Esophagus squamous epithelium (tissue), 5 donors: ENCODE data around the gene PSTPIP2. TPM values are rescaled to one million over a fixed set of nuclear protein-coding genes. Genes with fewer than 3 reads are reported as not detected.
"Not testable (repeated sequence)": the region's sequence is repeated elsewhere in the genome, so short reads cannot be mapped to it uniquely, and the experiment has no call there.

Source experiments
- DNase-seq: peaks from one replicate; lab custom pipeline; 2025; lab: John Stamatoyannopoulos, UW
- H3K27ac ChIP-seq, 4 donors: fragments of 200-600 bp; sonication (generic); one replicate each; pipeline ENCODE4 v1.5.1; 2016 to 2019; ENCODE audit warnings: mild to moderate bottlenecking in 1 of 4
- H3K27me3 ChIP-seq, 4 donors: fragments of 200-600 bp; sonication (generic); 1 replicate in 3 of 4; 2 replicates in 1 of 4; pipeline versions ENCODE4 v1.5.1 to v1.6.0; 2017 to 2021; ENCODE audit warnings: antibody characterized with exemption in 1 of 4
- H3K36me3 ChIP-seq, 3 donors: fragments of 200-600 bp; sonication (generic); one replicate each; pipeline ENCODE4 v1.5.1; 2016 to 2019
- H3K4me1 ChIP-seq, 3 donors: fragments of 200-600 bp; sonication (generic); one replicate each; pipeline ENCODE4 v1.5.1; 2017 to 2019
- H3K4me3 ChIP-seq, 4 donors: fragments of 200-600 bp; sonication (generic); 1 replicate in 3 of 4; 2 replicates in 1 of 4; pipeline ENCODE4 v1.5.1; 2016 to 2019; ENCODE audit warnings: mild to moderate bottlenecking in 2 of 4, moderate library complexity in 1 of 4
- H3K9me3 ChIP-seq, 3 donors: fragments of 200-600 bp; sonication (generic); one replicate each; pipeline ENCODE4 v1.5.1; 2016 to 2019
- CTCF ChIP-seq, 6 experiments: fragments of 450-650 bp in 4 of 6; fragments of 200-600 bp in 2 of 6; sonication (generic) in 2 of 6; IDR thresholded peaks; one replicate each; pipeline ENCODE4 v1.5.1; 2016 to 2019; ENCODE audit warnings: antibody characterized with exemption in 6 of 6, mild to moderate bottlenecking in 4 of 6, moderate library complexity in 4 of 6
- POLR2A ChIP-seq, 4 donors: fragments of 450-650 bp; IDR thresholded peaks; one replicate each; pipeline ENCODE4 v1.6.1; 2017; ENCODE audit warnings: antibody characterized with exemption in 4 of 4, mild to moderate bottlenecking in 4 of 4, moderate library complexity in 3 of 4
- WGBS, 2 donors: methylation state at CpG; one replicate each; pipeline ENCODE4 v1.1.5; 2018; 5-methylcytosine and 5-hydroxymethylcytosine counted together
- intact Hi-C: fragments of 100-400 bp; cut with DNase I; formaldehyde crosslinking; loops from one replicate; pipeline ENCODE4 v1.15.0; 2022
- total RNA-seq, 4 donors: library from RNA; depleted of rRNA; stranded (reverse); fragments of >200 nt; gene quantifications; one replicate each; pipeline ENCODE4 v1.1.0, GENCODE V29; 2016
- donor health status: DM: yes; HTN: yes; CAD: no.

PSTPIP2 gene
- total RNA-seq, 4 donors from 2014 or later: 5.6 to 18.7 (median 11.1) TPM

- Histone ChIP-seq H3K4me1 (no peaks in the 10 kb centered on the region), H3K4me3 (no peak overlapping the region), H3K9me3 (no peaks in the 10 kb centered on the region), H3K36me3 (no peaks in the 10 kb centered on the region), H3K27ac (no peak overlapping the region), H3K27me3 (no peaks in the 10 kb centered on the region)
- no peak for DNase-seq
- intact Hi-C loops: no loop called here
- TF ChIP-seq CTCF (IDR thresholded peaks at IDR 0.05): no peak
- no peak for TF ChIP-seq POLR2A (IDR thresholded peaks at IDR 0.05)
- 62 to 94% methylated on average over 1 of the region's 1 CpG for WGBS, 2 donors
Observed at GRCh38 chr18:46048641-46049040, 23.4 kb downstream of the PSTPIP2 start.

GRCh38 chr18:46047369-46047768, 24.7 kb downstream of the PSTPIP2 start:
- H3K4me3 ChIP-seq, H3K36me3 ChIP-seq, H3K27ac ChIP-seq, H3K27me3 ChIP-seq, intact Hi-C loops, H3K4me1 ChIP-seq, H3K9me3 ChIP-seq, DNase-seq: not testable (repeated sequence)
- 81 to 83% methylated on average over 10 to 13 of the region's 13 CpGs for WGBS, 2 donors

GRCh38 chr18:46046688-46047087, 25.4 kb downstream of the PSTPIP2 start:
- intact Hi-C loops: no loop called here

GRCh38 chr18:46046126-46046525, 25.9 kb downstream of the PSTPIP2 start:
- H3K4me3 ChIP-seq: no peak overlapping the region
- H3K9me3 ChIP-seq: no peaks in the 10 kb centered on the region
- DNase-seq: no peak
- intact Hi-C loops: no loop called here
- H3K27me3 ChIP-seq: no peaks in the 10 kb centered on the region
- 93 to 100% methylated on average over 5 to 6 of the region's 6 CpGs for WGBS, 2 donors
- peaks cover 0 to 13% (median 9%) of the 10 kb centered on the region in 3 donors for H3K4me1 ChIP-seq
- TF ChIP-seq POLR2A (IDR thresholded peaks at IDR 0.05): no peak
- no peak for TF ChIP-seq CTCF (IDR thresholded peaks at IDR 0.05)
- no peak overlapping the region for H3K27ac ChIP-seq
- H3K36me3 ChIP-seq: no peaks in the 10 kb centered on the region

More at GRCh38 chr18:46046688-46047087, 25.4 kb downstream of the PSTPIP2 start:
- H3K27me3 ChIP-seq: no peaks in the 10 kb centered on the region
- H3K4me1 ChIP-seq: peaks cover 0 to 13% (median 9%) of the 10 kb centered on the region in 3 donors
- no peak overlapping the region for H3K4me3 ChIP-seq
- no peaks in the 10 kb centered on the region for H3K36me3 ChIP-seq
- no peaks in the 10 kb centered on the region for H3K9me3 ChIP-seq
- TF ChIP-seq POLR2A (IDR thresholded peaks at IDR 0.05): no peak
- no peak for TF ChIP-seq CTCF (IDR thresholded peaks at IDR 0.05)
- no peak for DNase-seq
- H3K27ac ChIP-seq: no peak overlapping the region
- 93 to 97% methylated on average over 2 of the region's 2 CpGs for WGBS, 2 donors

GRCh38 chr18:46042571-46043123, 29.4 kb downstream of the PSTPIP2 start:
- no peak for TF ChIP-seq POLR2A (IDR thresholded peaks at IDR 0.05)
- no peak for TF ChIP-seq CTCF (IDR thresholded peaks at IDR 0.05)
- no peaks in the 10 kb centered on the region for H3K27me3 ChIP-seq
- no peaks in the 10 kb centered on the region for H3K9me3 ChIP-seq
- peaks cover 0 to 12% (median 0%) of the 10 kb centered on the region in 3 donors for H3K36me3 ChIP-seq
- no peak overlapping the region for H3K27ac ChIP-seq
- intact Hi-C loops: no loop called here
- peaks cover 0 to 13% (median 9%) of the 10 kb centered on the region in 3 donors for H3K4me1 ChIP-seq
- DNase-seq: no peak
- H3K4me3 ChIP-seq: no peak overlapping the region
- WGBS, 2 donors: 10 to 20% methylated on average over 3 of the region's 3 CpGs

- TF ChIP-seq POLR2A (IDR thresholded peaks at IDR 0.05) (no peak), CTCF (IDR thresholded peaks at IDR 0.05) (no peak)
- H3K27me3 ChIP-seq: no peaks in the 10 kb centered on the region
- H3K9me3 ChIP-seq: no peaks in the 10 kb centered on the region
- H3K4me1 ChIP-seq: peaks cover 0 to 13% (median 9%) of the 10 kb centered on the region in 3 donors
- DNase-seq: no peak
- no peak overlapping the region for H3K4me3 ChIP-seq
- H3K36me3 ChIP-seq: peaks cover 0 to 16% (median 0%) of the 10 kb centered on the region in 3 donors
- intact Hi-C loops: no loop called here
- no peak overlapping the region for H3K27ac ChIP-seq
- 80 to 81% methylated on average over 5 of the region's 5 CpGs for WGBS, 2 donors
Observed at GRCh38 chr18:46040747-46041104, 31.3 kb downstream of the PSTPIP2 start.
